Lower leg skin (tissue), 3 donors: ENCODE measurements around the gene PKD1.

Source experiments
- POLR2A ChIP-seq, 2 donors: fragments of 450-650 bp; IDR thresholded peaks; one replicate each; pipeline ENCODE4 v1.6.1; 2016 to 2017; ENCODE audit warnings: antibody characterized with exemption in 2 of 2, mild to moderate bottlenecking in 1 of 2, moderate library complexity in 1 of 2
- TF ChIP-seq, protein P1 (sequence below), 3 donors: fragments of 450-650 bp; IDR thresholded peaks; one replicate each; pipeline ENCODE4 v1.5.1; 2016; ENCODE audit warnings: antibody characterized with exemption in 3 of 3, mild to moderate bottlenecking in 3 of 3, moderate library complexity in 2 of 3

DNA sequence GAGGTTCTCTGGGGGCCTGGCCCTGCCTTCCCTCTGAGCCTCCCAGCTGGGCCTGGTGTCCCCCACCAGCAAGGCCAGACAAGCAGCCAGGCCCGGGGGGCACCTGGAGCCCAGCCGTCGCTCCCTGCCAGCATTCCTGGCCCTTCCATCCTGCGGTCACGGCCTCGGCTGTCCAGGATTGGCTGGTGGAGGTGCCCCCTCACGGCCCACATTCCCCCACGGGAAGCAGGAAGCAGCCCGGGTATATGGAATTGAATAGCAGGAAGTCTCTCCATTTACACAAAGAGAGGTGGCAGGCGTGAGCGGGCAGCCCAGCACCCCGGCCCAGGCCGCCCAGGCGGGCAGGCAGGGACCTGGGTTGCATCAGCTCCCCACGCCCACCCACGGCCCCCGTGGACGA, 34.4 kb upstream of the PKD1 start:
- TF ChIP-seq, protein P1, sequence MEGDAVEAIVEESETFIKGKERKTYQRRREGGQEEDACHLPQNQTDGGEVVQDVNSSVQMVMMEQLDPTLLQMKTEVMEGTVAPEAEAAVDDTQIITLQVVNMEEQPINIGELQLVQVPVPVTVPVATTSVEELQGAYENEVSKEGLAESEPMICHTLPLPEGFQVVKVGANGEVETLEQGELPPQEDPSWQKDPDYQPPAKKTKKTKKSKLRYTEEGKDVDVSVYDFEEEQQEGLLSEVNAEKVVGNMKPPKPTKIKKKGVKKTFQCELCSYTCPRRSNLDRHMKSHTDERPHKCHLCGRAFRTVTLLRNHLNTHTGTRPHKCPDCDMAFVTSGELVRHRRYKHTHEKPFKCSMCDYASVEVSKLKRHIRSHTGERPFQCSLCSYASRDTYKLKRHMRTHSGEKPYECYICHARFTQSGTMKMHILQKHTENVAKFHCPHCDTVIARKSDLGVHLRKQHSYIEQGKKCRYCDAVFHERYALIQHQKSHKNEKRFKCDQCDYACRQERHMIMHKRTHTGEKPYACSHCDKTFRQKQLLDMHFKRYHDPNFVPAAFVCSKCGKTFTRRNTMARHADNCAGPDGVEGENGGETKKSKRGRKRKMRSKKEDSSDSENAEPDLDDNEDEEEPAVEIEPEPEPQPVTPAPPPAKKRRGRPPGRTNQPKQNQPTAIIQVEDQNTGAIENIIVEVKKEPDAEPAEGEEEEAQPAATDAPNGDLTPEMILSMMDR (IDR thresholded peaks at IDR 0.05) = no peak
- no peak for TF ChIP-seq POLR2A (IDR thresholded peaks at IDR 0.05)
